IMR-90 (cell line): Measurements from ENCODE around the gene TMEM95. TPM values are rescaled to one million over a fixed set of nuclear protein-coding genes. Genes with fewer than 3 reads are reported as not detected.

Experiments
- ATAC-seq: fragments of 200-7000 bp; cut with Tn5 transposase; 2 replicates; pipeline ENCODE4 v1.9.1; 2020; ENCODE audit warnings: low read depth, mild to moderate bottlenecking, moderate library complexity
- BruUV-seq: library from RNA; stranded (reverse); fragments of 400-500 nt; replicated peaks from 2 replicates; lab custom pipeline; 2021; lab: Mats Ljungman, UMichigan
- CTCF ChIA-PET: fragments of 300-600 bp; formaldehyde crosslinking; extraction: SDS; loops from one replicate; lab custom pipeline; 2021; ENCODE audit warnings: antibody characterized with exemption; lab: Yijun Ruan, JAX
- POLR2A ChIA-PET: fragments of 300-600 bp; sonication (Branson Sonifier 250); formaldehyde crosslinking; loops from one replicate; lab custom pipeline; 2022; ENCODE audit warnings: antibody characterized with exemption; ENCODE audit not compliant: unreplicated experiment; lab: Charles Lee
- DNase-seq: peaks from one replicate; pipeline ENCODE4 v3.0.0; 2013
- H2AFZ ChIP-seq: replicated peaks from 2 replicates; pipeline ENCODE3; 2013; ENCODE audit warnings: low read length, mild to moderate bottlenecking; ENCODE audit not compliant: poor library complexity
- H2AK5ac ChIP-seq: 2 replicates; pipeline ENCODE4 v1.6.1; 2013; ENCODE audit warnings: low read depth, low read length, inconsistent platforms
- H2AK9ac ChIP-seq: replicated peaks from 2 replicates; pipeline ENCODE3; 2013; ENCODE audit warnings: mild to moderate bottlenecking, low read depth, low read length, moderate library complexity; ENCODE audit not compliant: poor library complexity
- H2BK120ac ChIP-seq: 2 replicates; pipeline ENCODE4 v1.6.1; 2013; ENCODE audit warnings: low read depth, low read length, inconsistent platforms
- H2BK15ac ChIP-seq: 3 replicates; pipeline ENCODE4 v1.6.1; 2013; ENCODE audit warnings: low read depth, low read length, inconsistent platforms
- H2BK20ac ChIP-seq: 2 replicates; pipeline ENCODE4 v1.6.1; 2013; ENCODE audit warnings: low read depth, mild to moderate bottlenecking, inconsistent platforms, low read length, moderate library complexity
- H2BK5ac ChIP-seq: 2 replicates; pipeline ENCODE4 v1.6.1; 2013; ENCODE audit warnings: mild to moderate bottlenecking, low read depth, low read length, inconsistent platforms; ENCODE audit not compliant: poor library complexity, severe bottlenecking
- H3K14ac ChIP-seq: replicated peaks from 2 replicates; pipeline ENCODE4 v1.6.1; 2013; ENCODE audit warnings: low read depth, low read length, inconsistent platforms
- H3K18ac ChIP-seq: 2 replicates; pipeline ENCODE4 v1.6.1; 2013; ENCODE audit warnings: low read depth, low read length, control low read depth
- H3K23ac ChIP-seq: 2 replicates; pipeline ENCODE4 v1.6.1; 2013; ENCODE audit warnings: low read depth, low read length, inconsistent platforms
- H3K27ac ChIP-seq: 2 replicates; pipeline ENCODE4 v1.5.1; 2013; ENCODE audit warnings: mild to moderate bottlenecking, control low read depth, low read length; ENCODE audit not compliant: insufficient read depth
- H3K27me3 ChIP-seq: 2 replicates; pipeline ENCODE4 v1.6.1; 2013; ENCODE audit warnings: low read length; ENCODE audit not compliant: control insufficient read depth, insufficient read depth
- H3K36me3 ChIP-seq: 2 replicates; pipeline ENCODE4 v1.6.1; 2013; ENCODE audit warnings: low read length, mixed read lengths; ENCODE audit not compliant: control insufficient read depth, insufficient read depth
- H3K4ac ChIP-seq: 2 replicates; pipeline ENCODE4 v1.6.1; 2013; ENCODE audit warnings: low read depth, low read length, inconsistent platforms
- H3K4me1 ChIP-seq: 2 replicates; pipeline ENCODE4 v1.6.1; 2013; ENCODE audit warnings: low read length, mixed read lengths; ENCODE audit not compliant: control insufficient read depth, insufficient read depth
- H3K4me2 ChIP-seq: 2 replicates; pipeline ENCODE4 v1.6.1; 2013; ENCODE audit warnings: low read depth, mild to moderate bottlenecking, control low read depth, low read length, moderate library complexity
- H3K4me3 ChIP-seq: 2 replicates; pipeline ENCODE4 v1.5.1; 2013; ENCODE audit warnings: low read depth, mild to moderate bottlenecking, control low read depth, low read length, moderate library complexity; ENCODE audit not compliant: insufficient read depth
- H3K56ac ChIP-seq: 2 replicates; pipeline ENCODE4 v1.6.1; 2013; ENCODE audit warnings: low read length, inconsistent platforms; ENCODE audit not compliant: insufficient read depth; ENCODE audit errors: extremely low read depth
- H3K79me1 ChIP-seq, 2 experiments: 2 replicates each; pipeline ENCODE4 v1.6.1; 2013; ENCODE audit warnings: low read length in 2 of 2, inconsistent platforms in 1 of 2, low read depth in 1 of 2
- H3K9ac ChIP-seq: 2 replicates; pipeline ENCODE4 v1.6.1; 2013; ENCODE audit warnings: low read depth, low read length, control low read depth
- H3K9me1 ChIP-seq: 2 replicates; pipeline ENCODE4 v1.6.1; 2013; ENCODE audit warnings: low read length, inconsistent platforms; ENCODE audit not compliant: insufficient read depth
- H3K9me3 ChIP-seq: 2 replicates; pipeline ENCODE4 v1.6.1; 2013; ENCODE audit warnings: low read length; ENCODE audit not compliant: control insufficient read depth, insufficient read depth
- H4K20me1 ChIP-seq: 2 replicates; pipeline ENCODE4 v1.6.1; 2013; ENCODE audit warnings: low read length, inconsistent platforms; ENCODE audit not compliant: insufficient read depth
- H4K5ac ChIP-seq: 2 replicates; pipeline ENCODE4 v1.6.1; 2013; ENCODE audit warnings: mild to moderate bottlenecking, low read depth, low read length, control low read depth
- H4K8ac ChIP-seq, 2 experiments: 2 replicates each; pipeline ENCODE4 v1.6.1; 2013; ENCODE audit warnings: low read depth in 2 of 2, low read length in 2 of 2, control low read depth in 1 of 2, inconsistent platforms in 1 of 2
- H4K91ac ChIP-seq: 2 replicates; pipeline ENCODE4 v1.6.1; 2013; ENCODE audit warnings: low read depth, low read length, inconsistent platforms; ENCODE audit not compliant: insufficient read depth
- BHLHE40 ChIP-seq: fragments of 150-350 bp; IDR thresholded peaks from 2 replicates; pipeline ENCODE4 v1.6.1; 2016; ENCODE audit warnings: mild to moderate bottlenecking, low read depth, low read length
- CHD1 ChIP-seq: IDR thresholded peaks from 2 replicates; pipeline ENCODE4 v1.6.1; 2012; ENCODE audit warnings: low read depth, low read length, improper control_type of control experiment
- FOS ChIP-seq: fragments of 150-350 bp; IDR thresholded peaks from 2 replicates; pipeline ENCODE4 v1.6.1; 2016; ENCODE audit warnings: low read depth, low read length
- MAFK ChIP-seq: IDR thresholded peaks from 2 replicates; pipeline ENCODE4 v1.6.1; 2012; ENCODE audit warnings: low read depth, low read length, improper control_type of control experiment
- MAZ ChIP-seq: IDR thresholded peaks from 2 replicates; pipeline ENCODE4 v1.6.1; 2012; ENCODE audit warnings: low read depth, mild to moderate bottlenecking, low read length, improper control_type of control experiment, moderate library complexity, borderline replicate concordance
- MXI1 ChIP-seq: IDR thresholded peaks from 2 replicates; pipeline ENCODE4 v1.6.1; 2012; ENCODE audit warnings: low read depth, mild to moderate bottlenecking, low read length, moderate library complexity, borderline replicate concordance
- NFE2L2 ChIP-seq: fragments of 150-350 bp; IDR thresholded peaks from 2 replicates; pipeline ENCODE4 v1.6.1; 2016; ENCODE audit warnings: low read depth, mild to moderate bottlenecking, low read length
- POLR2A ChIP-seq: IDR thresholded peaks from 2 replicates; pipeline ENCODE4 v1.6.1; 2012; ENCODE audit warnings: mild to moderate bottlenecking, low read depth, low read length
- SMC3 ChIP-seq: fragments of 150-350 bp; IDR thresholded peaks from 2 replicates; pipeline ENCODE4 v1.6.1; 2016; ENCODE audit warnings: low read depth, mild to moderate bottlenecking, antibody characterized with exemption, low read length, moderate library complexity
- WGBS, 2 experiments: methylation state at CpG; one replicate each; pipeline versions ENCODE4 v1.1.5 to v1.1.7; 2013; ENCODE audit warnings: missing lambda C conversion rate in 2 of 2; ENCODE audit not compliant: insufficient read length in 1 of 2; ENCODE audit errors: extremely low coverage in 2 of 2; 5-methylcytosine and 5-hydroxymethylcytosine counted together
- dilution Hi-C: fragments of 300-500 bp; cut with HindIII; formaldehyde crosslinking; loops from one replicate; pipeline ENCODE4 v1.14.3; 2018; ENCODE audit warnings: low sequenced_read_pairs; ENCODE audit not compliant: unreplicated experiment
- in situ Hi-C: fragments of 300-500 bp; cut with MboI; formaldehyde crosslinking; loops from 3 replicates; pipeline ENCODE4 v1.14.3; 2019; ENCODE audit warnings: low sequenced_read_pairs, inconsistent platforms, mixed read lengths
- intact Hi-C: fragments of 100-400 bp; cut with micrococcal nuclease; formaldehyde crosslinking; loops from 2 replicates; pipeline ENCODE4 v1.10.0; 2022
- polyA plus RNA-seq, 3 experiments: library from polyadenylated mRNA; depleted of rRNA; stranded (reverse); fragments of >200 nt; gene quantifications; 2 replicates each; pipeline ENCODE4 v1.2.3, GENCODE V29; 2012; ENCODE audit warnings: low replicate concordance in 1 of 3
- total RNA-seq: library from RNA; depleted of rRNA; stranded (reverse); fragments of >200 nt; gene quantifications from 2 replicates; pipeline ENCODE4 v1.2.3, GENCODE V29; 2012
- TF ChIP-seq, protein P1 (sequence below): fragments of 150-350 bp; IDR thresholded peaks from 2 replicates; pipeline ENCODE4 v1.6.1; 2016; ENCODE audit warnings: low read depth, mild to moderate bottlenecking, low read length, moderate library complexity, borderline replicate concordance

TMEM95 gene
- total and polyA plus RNA-seq, 2 of the 4 experiments (the other 2 are of a cell fraction) = not detected

DNA sequence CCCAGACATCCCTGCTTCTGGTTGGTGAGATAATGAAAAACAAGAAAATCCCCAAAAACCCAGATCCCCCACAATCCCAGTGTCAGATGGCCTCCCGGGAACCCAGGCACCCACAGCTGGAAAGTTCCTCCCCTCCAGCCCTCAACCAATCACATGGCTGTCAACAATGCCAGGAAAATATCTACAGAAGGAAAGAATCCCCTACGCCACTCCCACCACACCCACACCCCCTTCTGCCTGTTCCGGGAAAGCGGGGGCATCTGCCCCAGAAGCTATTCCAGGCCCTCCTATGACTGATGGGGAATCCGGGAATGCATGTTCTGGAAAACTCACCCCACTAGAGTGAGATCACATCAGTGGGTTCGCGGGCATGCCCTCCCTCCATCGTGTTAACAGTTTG lies 1.8 kb downstream of the TMEM95 start:
- BruUV-seq = no TSS peak
- DNase-seq = no peak
- H2BK5ac ChIP-seq = no peak overlapping the region
- H4K91ac ChIP-seq = no peak overlapping the region
- no peak overlapping the region for H2BK120ac ChIP-seq
- H3K36me3 ChIP-seq = no peaks in the 10 kb centered on the region
- H2AK9ac ChIP-seq = no peak overlapping the region
- 67% methylated on average over 3 of the region's 8 CpGs; no CpG with 5 or more reads in 1 of the 2 experiments for WGBS, 2 experiments
- H2AK5ac ChIP-seq = no peak overlapping the region
- TF ChIP-seq FOS (no peak), NFE2L2 (no peak), MAFK (no peak), BHLHE40 (no peak), CHD1 (no peak), MXI1 (no peak), POLR2A (no peak), MAZ (no peak), SMC3 (no peak)
- TF ChIP-seq, protein P1, sequence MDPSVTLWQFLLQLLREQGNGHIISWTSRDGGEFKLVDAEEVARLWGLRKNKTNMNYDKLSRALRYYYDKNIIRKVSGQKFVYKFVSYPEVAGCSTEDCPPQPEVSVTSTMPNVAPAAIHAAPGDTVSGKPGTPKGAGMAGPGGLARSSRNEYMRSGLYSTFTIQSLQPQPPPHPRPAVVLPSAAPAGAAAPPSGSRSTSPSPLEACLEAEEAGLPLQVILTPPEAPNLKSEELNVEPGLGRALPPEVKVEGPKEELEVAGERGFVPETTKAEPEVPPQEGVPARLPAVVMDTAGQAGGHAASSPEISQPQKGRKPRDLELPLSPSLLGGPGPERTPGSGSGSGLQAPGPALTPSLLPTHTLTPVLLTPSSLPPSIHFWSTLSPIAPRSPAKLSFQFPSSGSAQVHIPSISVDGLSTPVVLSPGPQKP = no peak
- H2BK15ac ChIP-seq = no peak overlapping the region
- H3K4me1 ChIP-seq = peaks cover 32% of the 10 kb centered on the region
- no peak overlapping the region for H3K14ac ChIP-seq
- intact Hi-C loops = no loop called here
- ATAC-seq = no peak
- no peak overlapping the region for H3K56ac ChIP-seq
- no peak overlapping the region for H3K4ac ChIP-seq
- H3K18ac ChIP-seq = no peak overlapping the region
- no peaks in the 10 kb centered on the region for H3K9me3 ChIP-seq
- no peak overlapping the region for H3K4me3 ChIP-seq
- H3K9ac ChIP-seq = no peak overlapping the region
- dilution Hi-C loops = no loop called here
- H4K20me1 ChIP-seq = peaks cover 18% of the 10 kb centered on the region; the same call in 1 of the 2 replicates
- no peak overlapping the region for H4K5ac ChIP-seq
- H3K27me3 ChIP-seq = no peaks in the 10 kb centered on the region
- peaks cover 21% of the 10 kb centered on the region for H3K9me1 ChIP-seq
- no peak overlapping the region for H2AFZ ChIP-seq
- CTCF ChIA-PET = interaction anchor here (0.6 to 4.1 kb wide), 2 partner anchors 20 to 204 kb away, joined by 3 to 19 read pairs; partner anchors contain the start of gene SENP3
- no peak overlapping the region for H3K23ac ChIP-seq
- peaks cover 20 to 39% of the 10 kb centered on the region in 2 experiments; a peak in 3 of 4 replicates for H3K79me1 ChIP-seq
- in situ Hi-C loops = loop anchor here (5.0 to 10.0 kb wide), 2 partner anchors 36 to 198 kb away; partner anchors contain the start of genes PLSCR3 and TNFSF13
- H2BK20ac ChIP-seq = no peak overlapping the region
- no peak overlapping the region for H3K4me2 ChIP-seq
- POLR2A ChIA-PET = no interaction called here
- H4K8ac ChIP-seq = no peak overlapping the region
- H3K27ac ChIP-seq = no peak overlapping the region
